Mesenchymal stem cell (in vitro differentiated cells and primary cell): Measurements from ENCODE around the gene AOAH.

ENCODE experiments used
- DNase-seq: peaks from one replicate; pipeline ENCODE4 v3.0.0-alpha.2; 2013
- H2AFZ ChIP-seq: one replicate; pipeline ENCODE4 v1.6.1; 2013; ENCODE audit warnings: low read depth, mild to moderate bottlenecking, control low read depth, inconsistent platforms, low read length, moderate library complexity
- H2AK5ac ChIP-seq: 2 replicates; pipeline ENCODE4 v1.6.1; 2013; ENCODE audit warnings: low read length, moderate library complexity, mild to moderate bottlenecking, inconsistent platforms; ENCODE audit not compliant: severe bottlenecking
- H2BK120ac ChIP-seq: one replicate; pipeline ENCODE4 v1.6.1; 2013; ENCODE audit warnings: low read depth, mild to moderate bottlenecking, inconsistent platforms, low read length, moderate library complexity
- H2BK12ac ChIP-seq, 2 experiments: one replicate each; pipeline ENCODE4 v1.6.1; 2013; ENCODE audit warnings: inconsistent platforms in 2 of 2, low read length in 2 of 2, mild to moderate bottlenecking in 2 of 2, moderate library complexity in 2 of 2, control low read depth in 1 of 2
- H2BK15ac ChIP-seq: one replicate; pipeline ENCODE4 v1.6.1; 2013; ENCODE audit warnings: mild to moderate bottlenecking, low read depth, inconsistent platforms; ENCODE audit not compliant: poor library complexity, severe bottlenecking
- H2BK5ac ChIP-seq: 2 replicates; pipeline ENCODE4 v1.6.1; 2013; ENCODE audit warnings: low read depth, mild to moderate bottlenecking, low read length, control low read depth, inconsistent platforms; ENCODE audit not compliant: poor library complexity, severe bottlenecking
- H3K14ac ChIP-seq, 2 experiments: one replicate each; pipeline ENCODE4 v1.6.1; 2013; ENCODE audit warnings: inconsistent platforms in 2 of 2, low read length in 2 of 2, control low read depth in 1 of 2, mild to moderate bottlenecking in 1 of 2, moderate library complexity in 1 of 2
- H3K18ac ChIP-seq, 2 experiments: one replicate each; pipeline ENCODE4 v1.6.1; 2013; ENCODE audit warnings: inconsistent platforms in 2 of 2, low read length in 2 of 2, control low read depth in 1 of 2, low read depth in 1 of 2, mild to moderate bottlenecking in 1 of 2
- H3K23ac ChIP-seq, 2 experiments: one replicate each; pipeline ENCODE4 v1.6.1; 2013; ENCODE audit warnings: inconsistent platforms in 2 of 2, low read length in 2 of 2, mild to moderate bottlenecking in 2 of 2, moderate library complexity in 2 of 2, control low read depth in 1 of 2
- H3K27ac ChIP-seq: 2 replicates; pipeline ENCODE4 v1.5.1; 2013; ENCODE audit warnings: mild to moderate bottlenecking, moderate library complexity, low read length, control low read depth, inconsistent platforms; ENCODE audit not compliant: poor library complexity, severe bottlenecking
- H3K27me3 ChIP-seq, 2 experiments: 2 replicates each; pipeline versions ENCODE4 v1.6.1 to v1.7.0; 2013; ENCODE audit warnings: low read length in 2 of 2, mild to moderate bottlenecking in 2 of 2, moderate library complexity in 2 of 2, control low read depth in 1 of 2, inconsistent platforms in 1 of 2; ENCODE audit not compliant: control insufficient read depth in 1 of 2, insufficient read depth in 1 of 2
- H3K36me3 ChIP-seq, 2 experiments: 2 replicates each; pipeline versions ENCODE4 v1.6.1 to v1.7.0; 2013; ENCODE audit warnings: low read length in 2 of 2, control low read depth in 1 of 2, inconsistent platforms in 1 of 2, low read depth in 1 of 2, mild to moderate bottlenecking in 1 of 2; ENCODE audit not compliant: insufficient read depth in 2 of 2, control insufficient read depth in 1 of 2
- H3K4ac ChIP-seq, 2 experiments: one replicate each; pipeline ENCODE4 v1.6.1; 2013; ENCODE audit warnings: inconsistent platforms in 2 of 2, low read length in 2 of 2, mild to moderate bottlenecking in 2 of 2, moderate library complexity in 2 of 2, control low read depth in 1 of 2, low read depth in 1 of 2
- H3K4me1 ChIP-seq: 2 replicates; pipeline ENCODE4 v1.6.1; 2013; ENCODE audit warnings: low read depth, low read length, control low read depth; ENCODE audit not compliant: control insufficient read depth, insufficient read depth
- H3K4me2 ChIP-seq: 2 replicates; pipeline ENCODE4 v1.6.1; 2013; ENCODE audit warnings: low read length, mild to moderate bottlenecking, inconsistent platforms; ENCODE audit not compliant: poor library complexity, severe bottlenecking
- H3K4me3 ChIP-seq, 2 experiments: 2 replicates each; pipeline versions ENCODE4 v1.5.1 to v1.7.0; 2013; ENCODE audit warnings: low read length in 2 of 2, mild to moderate bottlenecking in 2 of 2, control low read depth in 1 of 2, low read depth in 1 of 2; ENCODE audit not compliant: insufficient read depth in 1 of 2
- H3K79me1 ChIP-seq: replicated peaks from 2 replicates; pipeline ENCODE4 v1.6.1; 2013; ENCODE audit warnings: mild to moderate bottlenecking, control low read depth, low read length, inconsistent platforms; ENCODE audit not compliant: poor library complexity, severe bottlenecking
- H3K9ac ChIP-seq: 2 replicates; pipeline ENCODE4 v1.7.0; 2013; ENCODE audit warnings: mild to moderate bottlenecking, low read length, moderate library complexity
- H3K9me3 ChIP-seq: 2 replicates; pipeline ENCODE4 v1.7.0; 2013; ENCODE audit warnings: mild to moderate bottlenecking, low read length; ENCODE audit not compliant: control insufficient read depth
- H4K8ac ChIP-seq: one replicate; pipeline ENCODE4 v1.6.1; 2013; ENCODE audit warnings: inconsistent platforms, mild to moderate bottlenecking, low read length, moderate library complexity
- H4K91ac ChIP-seq: one replicate; pipeline ENCODE4 v1.6.1; 2013; ENCODE audit warnings: mild to moderate bottlenecking, low read length, inconsistent platforms
- WGBS: methylation state at CpG from one replicate; pipeline ENCODE4 v1.1.7; 2013; ENCODE audit warnings: mixed read lengths; 5-methylcytosine and 5-hydroxymethylcytosine counted together

The AOAH gene

DNA sequence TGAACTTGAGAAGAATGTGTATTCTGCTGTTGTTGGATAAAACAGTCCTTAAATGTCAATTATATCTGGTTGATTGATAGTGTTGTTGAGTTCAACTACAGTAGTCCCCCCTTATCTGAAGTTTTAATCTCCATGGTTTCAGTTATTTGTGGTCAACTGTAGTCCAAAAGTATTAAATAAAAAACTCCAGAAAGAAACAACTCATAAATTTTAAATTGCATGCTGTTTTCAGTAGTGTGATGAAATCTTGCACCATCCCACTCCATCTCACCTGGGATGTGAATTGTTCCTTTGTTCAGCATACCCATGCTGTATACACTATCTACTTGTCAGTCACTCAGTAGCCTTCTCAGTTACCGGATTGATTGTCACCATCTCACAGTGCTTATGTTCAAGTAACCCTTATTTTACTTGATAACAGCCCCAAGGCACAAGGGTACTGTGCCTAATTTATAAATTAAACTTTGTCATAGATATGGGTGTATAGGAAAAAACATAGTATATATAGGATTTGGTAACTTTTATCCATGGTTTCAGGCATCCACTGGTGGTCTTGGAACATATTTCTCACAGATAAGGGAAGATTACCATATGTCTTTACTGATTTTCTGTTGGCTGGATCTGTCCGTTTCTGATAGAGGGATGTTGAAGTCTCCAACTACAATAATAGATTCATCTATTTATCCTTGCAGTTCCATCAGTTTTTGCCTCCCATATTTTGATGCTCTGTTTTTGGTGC is 57.1 kb downstream of the AOAH start:
- Histone ChIP-seq H2BK120ac (no peak overlapping the region), H3K9ac (no peak overlapping the region), H3K4me1 (peaks cover under 1% of the 10 kb centered on the region), H2BK5ac (no peak overlapping the region), H3K79me1 (no peaks in the 10 kb centered on the region), H2AFZ (no peak overlapping the region), H3K27ac (no peak overlapping the region), H3K9me3 (no peaks in the 10 kb centered on the region), H2AK5ac (no peak overlapping the region), H3K4me3 (no peak overlapping the region), H4K8ac (no peak overlapping the region), H3K27me3 (peaks cover 0 to 6% of the 10 kb centered on the region in 2 experiments), H3K4ac (no peak overlapping the region), H3K4me2 (no peak overlapping the region), H2BK12ac (no peak overlapping the region), H2BK15ac (no peak overlapping the region), H3K18ac (no peak overlapping the region), H3K36me3 (no peaks in the 10 kb centered on the region), H4K91ac (no peak overlapping the region), H3K23ac (no peak overlapping the region), H3K14ac (no peak overlapping the region)
- 80% methylated on average over 1 of the region's 2 CpGs for WGBS
- DNase-seq = no peak

DNA sequence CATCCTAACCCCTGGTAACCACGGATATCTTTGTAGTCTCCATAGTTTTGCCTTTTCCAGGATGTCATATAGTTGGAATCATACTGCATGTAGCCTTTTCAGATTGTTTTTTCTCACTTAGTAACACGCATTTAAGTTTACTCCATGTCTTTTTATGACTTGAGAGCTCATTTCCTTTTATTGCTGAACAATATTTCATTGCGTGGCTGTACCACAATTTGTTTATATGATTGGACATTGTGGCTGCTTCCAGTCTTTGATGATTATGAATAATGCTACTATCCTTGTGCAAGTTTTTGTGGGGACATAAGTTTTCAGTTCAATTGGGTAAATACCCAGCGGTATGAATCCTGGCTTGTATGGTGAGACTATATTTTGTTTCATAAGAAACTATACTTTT is 60.8 kb downstream of the AOAH start:
- H2AK5ac ChIP-seq = no peak overlapping the region
- no peak overlapping the region for H3K23ac ChIP-seq
- no peak overlapping the region for H3K4me3 ChIP-seq
- H3K27ac ChIP-seq = no peak overlapping the region
- H3K4me2 ChIP-seq = no peak overlapping the region
- H2BK15ac ChIP-seq = no peak overlapping the region
- no peaks in the 10 kb centered on the region for H3K9me3 ChIP-seq
- no peak overlapping the region for H3K9ac ChIP-seq
- H3K4me1 ChIP-seq = peaks cover 13% of the 10 kb centered on the region
- H4K91ac ChIP-seq = no peak overlapping the region
- H2BK12ac ChIP-seq = no peak overlapping the region
- H2AFZ ChIP-seq = no peak overlapping the region
- no peak overlapping the region for H4K8ac ChIP-seq
- 77% methylated on average over 2 of the region's 4 CpGs for WGBS
- H3K14ac ChIP-seq = no peak overlapping the region
- no peak overlapping the region for H3K18ac ChIP-seq
- H3K27me3 ChIP-seq = no peaks in the 10 kb centered on the region
- peak; percentile 33 for DNase-seq
- H3K36me3 ChIP-seq = no peaks in the 10 kb centered on the region
- H3K79me1 ChIP-seq = no peaks in the 10 kb centered on the region
- no peak overlapping the region for H2BK120ac ChIP-seq
- H2BK5ac ChIP-seq = no peak overlapping the region
- H3K4ac ChIP-seq = no peak overlapping the region

DNA sequence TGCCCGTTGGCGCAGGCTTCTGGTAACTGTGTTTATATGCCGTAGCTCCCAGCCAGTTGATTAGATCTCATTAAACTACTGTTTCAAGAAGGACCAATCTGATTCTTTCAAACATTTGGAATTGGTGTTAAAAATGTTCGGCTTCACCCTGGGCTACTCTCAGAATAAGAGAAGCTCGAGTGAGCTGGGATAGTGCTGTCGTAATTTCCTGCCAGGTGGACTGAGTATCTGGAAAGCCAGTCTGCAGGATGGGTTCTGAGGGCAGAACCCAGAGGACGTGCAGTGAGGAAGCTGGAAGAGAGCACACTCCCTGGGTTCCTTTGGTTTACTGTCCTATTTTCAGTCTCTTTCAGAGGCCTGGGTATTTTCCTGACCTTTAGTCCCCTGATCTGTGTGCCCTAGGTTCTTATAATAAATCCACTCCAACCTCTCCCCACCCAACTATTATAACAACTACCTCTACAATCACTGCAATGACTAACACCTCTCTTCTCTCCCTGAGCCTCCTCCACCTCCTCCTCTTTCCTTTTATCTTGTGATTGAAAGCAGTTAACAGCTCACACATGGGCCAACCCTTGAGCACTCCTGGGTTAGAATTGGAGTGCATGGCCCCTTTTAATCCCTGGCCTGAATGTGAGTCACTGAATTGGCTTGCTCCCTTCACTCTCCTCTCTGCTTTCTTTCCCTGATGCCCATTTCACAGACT is 63.0 kb downstream of the AOAH start:
- peak overlapping the region; percentile 54 for H2AK5ac ChIP-seq
- H3K4ac ChIP-seq = no peak overlapping the region
- no peaks in the 10 kb centered on the region for H3K9me3 ChIP-seq
- no peak overlapping the region for H3K4me2 ChIP-seq
- H3K79me1 ChIP-seq = peaks cover 2% of the 10 kb centered on the region
- H2BK120ac ChIP-seq = no peak overlapping the region
- no peak overlapping the region for H3K4me3 ChIP-seq
- no peak overlapping the region for H2AFZ ChIP-seq
- H2BK5ac ChIP-seq = no peak overlapping the region
- WGBS = 67% methylated on average over 7 of the region's 7 CpGs
- H3K4me1 ChIP-seq = peaks cover 17% of the 10 kb centered on the region
- no peak overlapping the region for H2BK15ac ChIP-seq
- H3K27me3 ChIP-seq = no peaks in the 10 kb centered on the region
- no peak overlapping the region for H4K91ac ChIP-seq
- H3K36me3 ChIP-seq = peaks cover 0 to 3% of the 10 kb centered on the region in 2 experiments
- H2BK12ac ChIP-seq = no peak overlapping the region
- DNase-seq = no peak
- no peak overlapping the region for H3K23ac ChIP-seq
- H3K14ac ChIP-seq = no peak overlapping the region
- no peak overlapping the region for H3K18ac ChIP-seq
- no peak overlapping the region for H3K27ac ChIP-seq
- H4K8ac ChIP-seq = no peak overlapping the region
- H3K9ac ChIP-seq = no peak overlapping the region

DNA sequence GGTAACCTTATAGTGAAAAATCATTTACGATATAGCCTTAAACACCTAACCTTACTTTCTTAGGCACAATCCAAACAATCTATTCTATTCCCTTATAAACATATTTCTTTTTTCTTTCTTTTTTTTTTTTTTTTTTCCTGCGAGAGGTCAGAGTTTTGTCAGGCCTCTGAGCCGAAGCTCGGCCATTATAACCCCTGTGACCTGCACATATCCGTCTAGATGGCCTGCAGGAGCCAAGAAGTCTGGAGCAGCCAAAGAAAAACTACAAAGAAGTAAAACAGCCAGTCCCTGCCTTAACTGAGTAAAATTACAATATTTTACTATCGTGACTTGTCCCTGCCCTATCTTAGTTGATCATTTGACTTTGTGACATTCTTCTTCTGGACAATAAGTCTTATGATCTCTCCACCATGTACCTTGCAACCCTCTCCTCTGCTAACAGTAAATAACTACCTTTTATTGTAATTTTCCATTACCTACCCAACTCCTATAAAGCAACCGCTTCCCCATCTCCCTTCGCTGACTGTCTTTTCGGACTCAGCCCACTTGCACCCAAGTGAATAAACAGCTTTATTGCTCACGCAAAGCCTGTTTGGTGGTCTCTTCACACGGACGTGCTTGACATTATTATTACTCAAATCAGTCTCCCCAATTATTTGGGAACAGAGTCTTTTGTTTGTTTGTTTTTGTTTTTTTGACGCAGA is 64.5 kb downstream of the AOAH start:
- Histone ChIP-seq H3K23ac (no peak overlapping the region), H3K4ac (no peak overlapping the region)
- no peak for DNase-seq

More for the DNA sequence above, 64.5 kb downstream of the AOAH start:
- 61% methylated on average over 13 of the region's 13 CpGs for WGBS
- H3K9ac ChIP-seq = peak overlapping the region; percentile 6
- no peak overlapping the region for H2BK5ac ChIP-seq
- H2BK120ac ChIP-seq = no peak overlapping the region
- peaks cover 0 to 3% of the 10 kb centered on the region in 2 experiments for H3K36me3 ChIP-seq
- peak overlapping the region; percentile 98 for H3K27ac ChIP-seq
- no peaks in the 10 kb centered on the region for H3K27me3 ChIP-seq
- peaks cover 2% of the 10 kb centered on the region for H3K79me1 ChIP-seq
- H2AFZ ChIP-seq = no peak overlapping the region
- H3K4me1 ChIP-seq = peaks cover 17% of the 10 kb centered on the region
- no peak overlapping the region for H3K4me3 ChIP-seq
- no peak overlapping the region for H4K91ac ChIP-seq
- H4K8ac ChIP-seq = no peak overlapping the region
- H3K9me3 ChIP-seq = no peaks in the 10 kb centered on the region
- H3K4me2 ChIP-seq = no peak overlapping the region
- peak overlapping the region in 1 of 2 experiments; percentile 64 for H2BK12ac ChIP-seq
- no peak overlapping the region for H3K14ac ChIP-seq
- H2AK5ac ChIP-seq = no peak overlapping the region
- no peak overlapping the region for H2BK15ac ChIP-seq
- no peak overlapping the region for H3K18ac ChIP-seq
